IPS-NIHi7 (cell line): Measurements from ENCODE around the gene MAGI2.

Source experiments
- DNase-seq: peaks from one replicate; pipeline ENCODE4 v3.0.0; 2012; ENCODE audit warnings: mixed read lengths; ENCODE audit errors: extremely low spot score

Gene MAGI2

DNA sequence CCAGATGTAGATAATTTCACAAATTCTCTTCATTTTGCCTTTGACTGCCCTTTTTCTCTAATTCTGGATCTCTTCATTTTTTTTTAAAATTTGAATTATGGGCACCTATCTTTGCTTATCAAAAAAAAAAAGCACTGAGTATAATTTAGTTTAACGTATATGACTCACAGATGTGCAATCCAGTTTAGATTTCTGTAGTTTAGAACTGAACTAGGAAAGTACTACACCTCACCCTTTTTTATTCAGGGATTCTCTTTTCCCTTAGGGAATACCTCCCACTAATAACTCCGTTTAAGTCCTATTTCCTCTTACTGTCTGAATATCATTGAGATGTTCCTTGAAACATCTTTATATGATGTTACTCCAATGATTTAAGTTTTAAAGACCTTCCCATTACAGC lies 665.0 kb downstream of the MAGI2 start:
- DNase-seq, result no peak

DNA sequence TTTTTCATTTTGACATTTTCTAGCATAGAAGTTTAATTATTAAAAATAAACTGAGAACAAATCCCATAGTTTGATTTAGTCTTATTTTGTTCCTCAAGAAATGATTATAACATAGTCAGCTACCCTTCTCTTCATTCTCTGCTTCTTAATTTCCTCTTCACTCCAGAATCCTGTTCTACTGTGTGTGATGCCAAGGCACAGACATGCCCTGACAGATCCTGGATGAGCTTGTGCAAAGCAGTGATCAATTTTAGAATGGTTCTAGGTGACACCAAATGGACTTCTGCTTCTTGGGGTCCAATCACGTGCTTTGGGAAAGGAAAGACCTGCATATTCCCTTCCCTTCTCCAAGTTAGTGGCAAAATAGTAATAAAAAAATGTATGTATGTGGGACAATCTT lies 665.6 kb downstream of the MAGI2 start:
- no peak for DNase-seq

DNA sequence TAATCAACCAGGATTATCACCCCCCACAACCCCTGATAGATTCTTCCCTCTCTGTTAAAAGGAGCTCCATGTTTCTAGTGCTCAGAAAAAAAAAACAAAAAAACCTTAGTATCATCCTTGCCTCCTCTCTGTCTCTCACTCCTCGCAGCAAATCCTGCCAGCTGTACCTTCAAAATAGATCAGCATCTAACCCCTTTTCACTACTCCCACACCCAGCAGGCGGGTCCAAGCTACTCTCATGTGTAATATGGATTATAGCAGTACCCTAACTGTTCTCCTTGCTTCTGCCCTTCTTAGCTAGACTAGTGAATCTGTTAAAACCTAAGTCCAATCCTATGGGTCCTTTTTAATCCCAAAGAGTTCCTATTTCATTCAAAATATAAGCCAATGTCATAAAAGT lies 667.4 kb downstream of the MAGI2 start:
- no peak for DNase-seq

DNA sequence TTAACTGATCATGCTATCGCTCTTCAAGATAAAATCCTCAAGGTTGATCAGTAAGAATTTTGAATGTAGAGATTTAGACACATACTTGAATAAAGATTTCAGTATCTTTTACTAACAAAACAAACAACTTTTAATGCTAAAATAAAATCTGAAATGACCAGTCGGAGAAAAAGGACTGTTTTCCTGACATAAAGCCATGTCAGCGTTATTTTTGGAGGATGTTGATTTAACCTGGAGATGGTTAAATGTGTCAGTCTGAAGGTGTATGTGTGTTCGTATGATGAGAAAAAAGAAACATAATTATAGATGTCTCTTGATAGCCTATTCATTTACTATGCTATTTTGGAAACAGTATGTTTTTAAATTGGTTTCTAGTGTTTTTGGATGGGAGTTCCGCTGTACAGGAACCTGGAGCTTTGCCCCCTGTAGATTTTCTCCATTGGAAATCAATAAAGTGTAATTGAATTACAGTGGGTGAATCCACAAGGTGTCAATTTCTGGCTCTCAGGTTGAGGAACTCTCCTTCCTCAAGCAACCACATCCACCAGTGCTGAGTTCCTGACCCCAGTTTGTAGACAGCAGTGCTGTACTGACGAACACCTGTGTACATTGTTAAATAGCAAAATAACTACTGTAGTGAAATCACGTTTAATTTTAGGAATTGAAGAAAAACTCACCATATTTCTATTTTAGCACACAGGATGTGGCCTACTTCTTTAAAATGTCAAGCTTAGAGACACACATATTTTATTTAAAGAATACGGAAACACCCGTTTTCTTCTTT lies 670.1 kb downstream of the MAGI2 start:
- DNase-seq, result no peak

DNA sequence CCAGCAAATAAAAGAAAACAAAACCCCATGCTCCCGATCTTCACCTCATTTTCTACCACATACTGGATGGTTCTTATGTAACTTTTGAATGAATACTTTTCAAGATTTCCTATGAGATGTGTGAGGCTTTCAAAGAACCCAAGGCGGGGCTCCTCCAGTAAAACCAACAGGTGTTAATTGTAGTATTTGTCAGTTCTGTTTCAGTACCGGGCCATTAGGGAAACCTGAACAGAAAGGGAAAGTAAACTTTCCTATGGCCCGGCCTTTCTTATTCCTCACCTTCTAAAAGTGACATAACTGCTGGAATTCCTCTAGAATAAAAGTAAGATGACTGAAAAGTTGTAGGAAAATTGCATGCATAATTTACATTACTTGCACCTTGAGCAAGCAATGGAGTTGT lies 672.9 kb downstream of the MAGI2 start:
- no peak for DNase-seq

DNA sequence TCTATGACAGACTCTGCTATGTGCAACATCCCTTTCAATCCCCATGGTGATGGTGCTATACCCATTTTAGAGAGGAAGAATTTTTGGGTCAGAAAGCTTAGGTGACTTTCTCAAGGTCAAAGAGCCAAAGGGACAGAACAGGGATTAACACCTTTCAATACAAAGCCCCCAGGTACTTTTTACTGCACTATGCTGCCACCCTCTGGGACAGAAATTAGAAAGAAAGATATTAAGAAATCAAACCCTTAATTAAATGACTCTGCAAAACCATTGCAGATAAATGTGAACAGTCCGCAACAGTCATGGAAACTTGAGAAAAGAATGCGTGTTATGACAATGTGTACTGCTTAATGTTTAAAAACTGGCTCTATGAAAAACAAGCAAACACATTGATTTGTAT lies 673.7 kb downstream of the MAGI2 start:
- DNase-seq, result peak; percentile 19

DNA sequence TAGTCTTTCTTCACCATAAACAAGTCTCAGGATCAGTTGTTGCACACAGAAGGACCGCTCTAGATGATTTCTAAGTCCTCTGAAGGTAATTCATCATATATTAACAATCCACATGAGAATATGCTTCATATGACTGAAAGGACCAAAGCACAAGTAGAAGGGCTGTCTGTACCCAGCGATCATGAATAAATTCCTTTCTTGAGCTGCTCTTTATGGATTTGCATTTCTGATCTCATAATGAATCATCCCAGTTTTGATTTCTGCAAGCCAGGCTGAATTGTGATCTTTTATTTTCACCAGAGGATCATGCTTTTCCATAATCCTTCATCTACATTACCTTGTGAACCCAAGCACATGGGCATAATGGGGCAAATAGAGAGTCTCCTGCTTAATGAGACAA lies 675.6 kb downstream of the MAGI2 start:
- no peak for DNase-seq

DNA sequence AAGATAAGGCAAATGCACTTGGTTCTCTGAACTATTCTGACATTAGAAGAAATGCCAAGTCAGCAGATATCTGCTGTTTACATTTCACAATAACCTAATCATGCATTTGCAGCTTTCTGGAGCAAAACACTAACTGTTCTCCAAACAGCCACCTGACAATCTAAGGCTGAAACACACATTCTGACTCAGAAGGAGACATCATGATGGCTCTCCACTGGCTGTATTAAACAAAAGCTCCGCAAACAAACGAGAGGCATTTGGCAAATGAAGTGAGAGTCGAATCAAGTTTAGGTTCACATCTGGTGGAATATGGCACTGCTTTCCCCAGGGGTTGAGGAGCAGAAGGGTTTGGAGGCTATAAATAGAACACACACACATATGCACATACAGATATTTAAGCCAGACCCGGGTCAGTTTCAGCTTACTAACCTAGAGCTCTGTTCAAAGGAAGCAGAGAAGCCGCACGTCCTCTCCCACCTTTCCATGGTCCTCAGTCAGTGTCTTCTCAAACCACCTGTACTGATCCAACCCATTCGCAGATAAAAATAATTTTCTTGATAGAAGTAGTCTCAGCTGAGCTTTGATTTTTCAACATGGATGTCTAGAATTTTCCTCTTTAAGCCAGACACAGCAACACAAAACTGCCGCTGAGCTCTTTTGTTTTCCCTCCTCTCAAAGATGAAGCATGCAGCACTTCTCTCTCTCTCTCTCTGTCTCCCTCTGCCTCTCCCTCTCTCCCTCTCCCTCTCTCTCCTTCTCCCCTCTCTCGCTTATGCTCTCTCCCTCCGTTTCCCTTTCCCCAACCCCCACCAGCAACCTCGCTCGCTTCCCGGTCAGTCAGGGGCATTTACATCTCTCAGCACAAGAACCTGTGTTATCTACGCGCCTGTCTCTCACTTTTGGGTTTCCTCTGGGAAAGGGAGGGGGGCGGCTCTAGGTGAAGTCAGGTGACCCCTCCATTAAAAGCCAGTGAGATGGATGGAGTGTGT lies 682.8 kb downstream of the MAGI2 start:
- DNase-seq, result peak; percentile 69

DNA sequence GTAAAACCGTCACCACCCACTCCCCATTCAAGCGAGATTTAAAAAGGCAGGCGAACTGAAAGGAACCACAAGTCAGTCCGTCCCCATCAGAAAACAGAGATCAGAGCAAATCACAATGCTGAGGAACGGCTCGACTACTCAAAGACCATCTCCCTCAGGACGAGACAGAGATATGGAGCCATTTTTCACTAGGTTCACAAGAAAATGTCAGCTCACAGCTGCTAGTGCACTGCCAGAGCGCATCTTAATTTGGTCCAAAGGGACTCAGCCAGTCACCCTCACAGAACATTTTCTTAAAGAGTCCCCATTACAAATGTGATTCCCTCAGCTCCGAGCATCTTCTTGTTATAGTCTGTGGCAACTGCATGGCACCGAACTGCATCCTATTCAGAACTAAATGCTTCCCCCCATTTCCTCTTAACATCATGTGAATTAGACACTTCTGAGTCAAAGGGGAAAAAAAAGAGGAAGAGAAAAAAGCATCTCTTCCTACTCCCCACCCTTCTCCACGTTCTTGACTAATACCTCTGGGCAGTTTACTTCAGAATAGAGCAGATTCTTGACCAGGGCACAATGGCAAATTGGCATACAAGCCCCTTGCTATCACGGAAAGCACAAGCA lies 683.9 kb downstream of the MAGI2 start:
- no peak for DNase-seq

DNA sequence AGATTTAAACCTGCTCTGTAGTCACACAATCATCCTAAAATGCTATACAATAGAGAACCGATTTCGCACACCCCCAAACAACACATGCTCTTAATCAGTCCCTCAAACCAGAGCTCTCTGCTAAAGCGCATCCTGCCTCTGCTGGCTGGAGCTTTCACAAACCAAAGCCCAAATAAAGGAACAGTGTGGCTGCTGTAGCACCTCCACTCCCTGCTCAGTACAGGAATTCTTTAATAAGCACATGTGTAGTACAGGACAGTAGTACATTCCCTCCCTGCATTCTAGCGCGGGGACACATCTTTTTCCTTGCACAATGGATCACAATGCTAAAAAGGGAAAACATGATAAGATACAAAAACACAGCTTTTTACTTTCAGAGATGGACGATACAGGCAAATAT lies 684.6 kb downstream of the MAGI2 start:
- DNase-seq, result no peak

DNA sequence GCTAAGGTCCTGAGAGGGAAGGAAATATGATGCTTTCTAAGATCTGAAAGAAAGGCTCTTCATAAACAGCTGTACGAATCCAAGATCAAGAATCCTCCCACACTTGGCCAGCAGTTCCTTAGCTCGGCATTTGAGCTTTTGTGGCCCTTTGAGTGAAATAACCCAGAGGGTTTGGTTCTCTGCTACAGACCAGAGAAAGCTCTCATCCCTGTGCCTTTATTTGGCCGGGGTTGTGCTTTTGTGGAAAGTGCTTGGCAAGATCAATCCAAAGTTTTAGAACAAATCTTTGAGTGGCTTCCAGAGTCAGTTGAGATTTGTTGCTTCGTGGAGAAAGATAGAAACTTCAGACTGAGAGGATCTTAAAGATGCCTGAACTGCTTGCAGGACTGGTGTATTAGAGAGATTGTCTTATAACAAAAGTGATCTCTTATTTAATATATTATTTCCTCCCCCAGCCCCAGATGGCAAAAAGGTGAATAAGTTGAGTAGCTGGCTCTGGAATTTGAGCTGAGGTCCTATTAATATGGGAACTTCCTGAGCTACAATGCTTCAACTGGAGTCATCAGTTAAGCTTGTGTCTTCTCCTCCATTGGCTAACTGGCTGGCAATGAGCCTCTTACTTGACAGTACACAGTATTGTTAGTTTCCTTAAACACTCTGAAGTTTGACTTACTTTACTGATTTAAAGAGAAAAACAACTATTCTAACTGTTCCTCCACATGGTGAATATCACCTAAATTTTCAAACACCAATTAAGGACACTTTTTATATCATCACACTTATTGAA lies 687.3 kb downstream of the MAGI2 start:
- no peak for DNase-seq

DNA sequence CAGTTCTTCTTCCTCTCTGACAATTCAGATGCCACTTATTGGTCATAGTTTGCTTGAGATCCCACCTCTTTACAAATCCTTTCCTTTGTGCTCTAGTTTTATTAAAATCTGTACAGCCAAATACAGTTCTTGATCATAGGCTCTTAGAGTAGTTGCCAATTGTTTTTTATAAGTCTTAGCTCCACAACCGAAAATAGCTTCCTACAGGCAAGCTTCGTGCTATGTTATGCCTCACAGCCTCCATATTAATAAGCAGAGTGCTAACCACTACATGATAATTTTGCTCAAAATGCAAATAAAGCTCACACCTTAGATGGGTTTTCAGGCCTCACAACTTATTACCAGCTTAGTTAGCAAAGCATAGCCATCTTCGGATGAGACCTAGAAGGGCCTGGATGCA lies 688.9 kb downstream of the MAGI2 start:
- no peak for DNase-seq

DNA sequence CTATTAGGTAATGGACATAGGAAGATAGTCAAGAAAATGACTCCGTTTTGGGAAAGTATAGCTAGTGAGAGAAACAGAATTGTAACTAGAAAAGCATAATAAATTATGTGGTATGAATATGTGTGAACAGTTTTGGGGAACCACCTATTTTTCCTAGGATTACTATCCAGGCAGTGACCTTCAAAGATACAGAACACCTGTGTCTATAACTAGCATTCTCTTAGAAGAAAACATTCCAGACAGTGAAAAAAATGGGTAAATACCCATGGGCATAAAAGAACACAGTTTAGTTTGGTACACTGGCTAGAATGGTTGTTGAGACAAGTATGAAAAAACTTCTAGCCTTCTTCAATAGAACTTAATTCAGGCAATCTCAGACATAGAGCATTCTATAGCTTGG lies 690.8 kb downstream of the MAGI2 start:
- DNase-seq, result no peak

DNA sequence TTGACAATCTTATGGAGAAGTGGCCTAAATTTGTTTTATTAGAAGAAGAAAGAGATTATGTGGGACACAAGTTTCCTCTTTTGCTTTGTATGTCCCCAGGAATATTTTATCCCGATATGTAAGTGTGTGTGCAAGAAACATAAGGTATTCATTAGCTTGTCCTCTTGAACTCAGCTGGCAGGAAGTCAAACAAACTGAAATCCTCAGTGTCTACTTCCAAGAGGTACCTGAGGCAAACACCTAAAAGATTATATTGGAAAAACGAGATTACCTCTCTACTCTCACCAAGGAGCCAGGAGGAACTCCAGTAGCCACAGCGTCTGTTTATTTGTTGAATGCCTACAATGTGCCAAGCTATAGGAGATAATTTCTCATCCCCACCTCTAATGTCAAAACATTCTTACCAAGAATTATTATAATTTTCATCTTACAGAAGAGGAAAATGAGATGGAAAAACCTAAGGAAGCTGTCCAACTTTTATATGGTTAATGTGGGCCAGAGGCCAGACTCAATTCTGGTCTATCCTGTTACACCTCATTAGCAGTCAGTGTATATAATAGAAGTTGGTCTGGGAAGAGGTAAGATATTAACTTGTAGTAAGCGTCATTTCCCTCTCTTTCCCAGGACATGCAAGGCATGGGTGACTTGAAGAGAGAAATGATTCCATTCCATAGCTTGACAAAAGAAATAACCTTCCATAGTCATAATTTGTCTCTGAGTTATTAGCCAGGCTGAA lies 692.7 kb downstream of the MAGI2 start:
- no peak for DNase-seq

DNA sequence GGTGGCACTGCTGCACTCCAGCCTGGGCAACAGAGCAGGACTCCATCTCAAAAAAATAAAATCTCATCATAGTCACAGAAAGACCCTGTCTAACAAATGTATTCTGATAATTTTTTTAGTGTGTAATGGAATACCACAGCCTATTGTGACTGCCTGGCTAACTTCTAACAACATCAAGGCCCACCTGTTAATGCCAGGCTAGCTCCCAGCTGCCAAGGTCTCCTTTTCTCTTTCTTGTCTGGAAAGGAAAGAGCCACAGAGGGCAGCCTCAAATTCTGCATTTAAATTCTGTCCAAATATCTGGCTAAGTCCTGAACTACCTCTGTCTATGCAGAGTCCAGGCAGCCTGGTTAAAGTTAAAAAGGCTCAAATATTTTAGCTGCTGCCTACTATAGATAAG lies 700.9 kb downstream of the MAGI2 start:
- no peak for DNase-seq

DNA sequence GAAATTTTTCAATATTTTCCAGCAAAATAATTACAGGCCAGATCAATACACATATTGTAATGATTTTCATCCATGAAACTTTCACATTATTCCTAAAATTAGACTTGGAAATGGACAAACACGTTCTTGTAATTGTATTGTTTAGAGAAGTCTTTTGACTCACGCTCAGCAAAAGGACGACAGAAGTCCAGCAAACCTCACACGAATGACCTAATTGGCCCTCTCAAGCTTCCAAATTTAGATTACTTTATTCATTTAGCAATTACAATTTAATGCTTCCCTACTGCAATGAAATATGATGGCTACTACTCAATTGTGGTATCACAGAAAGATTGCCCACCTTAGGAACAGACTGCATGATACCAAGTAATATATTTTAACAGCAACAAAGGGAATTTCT lies 702.2 kb downstream of the MAGI2 start:
- no peak for DNase-seq

DNA sequence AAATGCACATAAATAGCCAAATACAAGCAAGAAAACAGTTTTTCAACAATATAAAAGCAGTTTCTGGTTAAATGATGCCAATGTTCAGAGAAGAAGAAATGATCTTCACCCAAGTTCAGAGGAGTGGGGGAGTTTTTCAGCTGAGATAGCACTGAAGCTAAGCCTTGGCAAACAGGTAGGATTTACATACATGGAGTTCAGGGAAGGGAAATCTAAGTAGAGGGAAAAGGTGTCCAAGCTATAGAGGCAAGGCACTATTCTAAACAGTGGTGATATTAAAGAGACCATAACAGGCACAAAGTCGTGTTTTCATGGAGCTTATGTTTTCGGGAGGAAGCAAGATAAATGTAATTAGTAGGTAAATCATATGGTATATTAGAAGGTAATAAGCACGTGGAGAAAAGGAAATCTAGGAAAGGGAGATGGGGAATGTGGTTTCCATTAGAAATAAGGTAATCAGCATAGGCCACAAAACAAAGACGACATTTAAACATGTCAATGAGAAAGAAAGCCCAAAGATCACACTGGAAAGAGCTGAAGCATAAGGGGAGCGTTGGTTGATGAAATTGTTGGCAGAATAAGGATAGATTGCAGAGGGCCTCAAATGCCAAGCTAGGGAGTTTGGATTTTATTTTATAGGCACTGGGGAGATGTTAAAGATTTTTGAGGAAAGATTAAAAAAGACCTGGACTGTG lies 704.3 kb downstream of the MAGI2 start:
- no peak for DNase-seq

DNA sequence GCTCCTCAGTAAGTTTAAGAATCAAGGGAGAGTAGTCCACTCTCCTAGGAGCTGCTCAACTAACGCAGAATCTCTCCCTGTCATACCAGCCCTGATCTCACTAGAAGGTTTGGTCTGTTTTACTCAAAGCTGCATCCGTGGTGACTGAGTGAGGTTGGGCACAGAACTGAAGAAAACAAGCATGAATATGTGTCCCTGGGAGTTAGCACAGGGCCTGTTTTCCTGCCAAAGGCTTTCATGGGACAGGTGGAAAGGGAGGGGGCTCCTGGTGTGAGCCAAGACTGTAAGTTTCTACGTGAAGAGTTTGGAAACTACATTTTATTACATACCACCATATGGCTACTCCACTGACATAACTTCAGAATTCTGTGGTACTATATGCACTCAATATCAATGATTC lies 705.9 kb downstream of the MAGI2 start:
- no peak for DNase-seq

DNA sequence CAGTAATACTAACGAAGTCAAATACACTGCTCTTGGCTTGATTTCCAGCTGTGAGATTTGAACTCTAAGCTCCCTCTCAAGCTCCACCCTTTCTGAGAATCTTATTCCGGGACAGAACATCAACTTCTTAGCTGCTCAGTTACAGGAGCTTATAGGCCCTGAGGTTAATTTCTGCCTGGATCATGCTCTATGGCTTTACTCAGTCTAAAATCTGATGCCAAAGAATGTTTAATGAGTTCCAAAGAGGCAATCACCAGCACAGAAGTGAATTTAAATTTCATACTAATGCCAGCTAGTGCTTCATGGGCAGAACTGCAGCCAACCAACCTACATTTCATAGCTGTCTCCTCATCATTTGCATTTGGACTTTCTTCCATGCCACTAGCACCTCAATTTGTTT lies 707.2 kb downstream of the MAGI2 start:
- no peak for DNase-seq

DNA sequence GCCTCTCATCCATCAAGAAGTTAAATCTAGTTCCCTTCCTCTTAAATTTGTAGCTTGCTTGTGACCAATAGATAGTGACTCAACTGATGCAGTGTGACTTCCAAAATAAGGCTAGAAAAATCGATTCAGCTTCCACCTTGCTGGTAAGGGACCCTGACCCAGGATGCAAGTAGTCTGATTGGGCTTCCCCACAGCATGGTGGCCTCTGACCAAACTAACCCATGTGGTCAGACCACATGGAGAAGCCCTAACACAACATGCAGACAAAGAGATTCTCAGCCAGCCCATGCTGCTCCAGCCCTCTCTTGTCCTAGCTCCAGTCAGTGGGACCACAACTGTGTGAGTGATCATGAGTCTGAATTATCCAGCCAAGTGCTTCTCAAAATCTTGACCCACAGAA lies 710.8 kb downstream of the MAGI2 start:
- no peak for DNase-seq
